ENCODE results near the gene CTNNA3.

Gene CTNNA3

GRCh38 chr10:66680886-66681285 lies 1015.1 kb downstream of the CTNNA3 start:
- no peak for DNase-seq (ENCODE audit: low read depth in 2 of 2, low spot score in 1 of 2)

GRCh38 chr10:66678521-66678920 lies 1017.5 kb downstream of the CTNNA3 start:
- DNase-seq (ENCODE audit: low read depth in 2 of 2, low spot score in 1 of 2): no peak

GRCh38 chr10:66673071-66673470 lies 1022.9 kb downstream of the CTNNA3 start:
- no peak for DNase-seq (ENCODE audit: low read depth in 2 of 2, low spot score in 1 of 2)

GRCh38 chr10:66671562-66671961 lies 1024.4 kb downstream of the CTNNA3 start:
- DNase-seq (ENCODE audit: low read depth in 2 of 2, low spot score in 1 of 2): no peak

GRCh38 chr10:66671064-66671463 lies 1024.9 kb downstream of the CTNNA3 start:
- DNase-seq (ENCODE audit: low read depth in 2 of 2, low spot score in 1 of 2): no peak

GRCh38 chr10:66656499-66656898 lies 1039.5 kb downstream of the CTNNA3 start:
- no peak for DNase-seq (ENCODE audit: low read depth in 2 of 2, low spot score in 1 of 2)

- DNase-seq (ENCODE audit: low read depth in 2 of 2, low spot score in 1 of 2): no peak
These were observed 1041.1 kb downstream of the CTNNA3 start for GRCh38 chr10:66654861-66655260.

GRCh38 chr10:66651308-66652082 lies 1044.5 kb downstream of the CTNNA3 start:
- DNase-seq (ENCODE audit: low read depth in 2 of 2, low spot score in 1 of 2): no peak

- no peak for DNase-seq (ENCODE audit: low read depth in 2 of 2, low spot score in 1 of 2)
These were observed 1046.4 kb downstream of the CTNNA3 start for GRCh38 chr10:66649626-66650025.

GRCh38 chr10:66642217-66642616 lies 1053.8 kb downstream of the CTNNA3 start:
- no peak for DNase-seq (ENCODE audit: low read depth in 2 of 2, low spot score in 1 of 2)

- no peak for DNase-seq (ENCODE audit: low read depth in 2 of 2, low spot score in 1 of 2)
These were observed 1056.6 kb downstream of the CTNNA3 start for GRCh38 chr10:66639371-66639770.

- no peak for DNase-seq (ENCODE audit: low read depth in 2 of 2, low spot score in 1 of 2)
These were observed 1058.5 kb downstream of the CTNNA3 start for GRCh38 chr10:66637273-66638036.

GRCh38 chr10:66629996-66630395 lies 1066.0 kb downstream of the CTNNA3 start:
- DNase-seq (ENCODE audit: low read depth in 2 of 2, low spot score in 1 of 2): no peak

GRCh38 chr10:66627156-66627555 lies 1068.8 kb downstream of the CTNNA3 start:
- DNase-seq (ENCODE audit: low read depth in 2 of 2, low spot score in 1 of 2): no peak

GRCh38 chr10:66625709-66626590 lies 1070.0 kb downstream of the CTNNA3 start:
- no peak for DNase-seq (ENCODE audit: low read depth in 2 of 2, low spot score in 1 of 2)

- no peak for DNase-seq (ENCODE audit: low read depth in 2 of 2, low spot score in 1 of 2)
These were observed 1073.9 kb downstream of the CTNNA3 start for GRCh38 chr10:66622050-66622449.

- no peak for DNase-seq (ENCODE audit: low read depth in 2 of 2, low spot score in 1 of 2)
These were observed 1091.8 kb downstream of the CTNNA3 start for GRCh38 chr10:66604195-66604594.

- no peak for DNase-seq (ENCODE audit: low read depth in 2 of 2, low spot score in 1 of 2)
These were observed 1104.1 kb downstream of the CTNNA3 start for GRCh38 chr10:66591865-66592264.

- DNase-seq (ENCODE audit: low read depth in 2 of 2, low spot score in 1 of 2): no peak
These were observed 1108.3 kb downstream of the CTNNA3 start for GRCh38 chr10:66587680-66588050.

GRCh38 chr10:66586897-66587679 lies 1108.9 kb downstream of the CTNNA3 start:
- no peak for DNase-seq (ENCODE audit: low read depth in 2 of 2, low spot score in 1 of 2)

GRCh38 chr10:66586073-66586472 lies 1109.9 kb downstream of the CTNNA3 start:
- DNase-seq (ENCODE audit: low read depth in 2 of 2, low spot score in 1 of 2): no peak
